B cell (primary cell): ENCODE measurements around the gene TSC22D1.

Source experiments
- EZH2 ChIP-seq: IDR thresholded peaks from 2 replicates; pipeline ENCODE4 v1.6.1; 2012; ENCODE audit warnings: borderline replicate concordance, low read depth, mild to moderate bottlenecking, moderate library complexity, low read length; ENCODE audit not compliant: insufficient read depth, poor library complexity, severe bottlenecking
- TF ChIP-seq, protein P1 (sequence below): fragments of 200-600 bp; IDR thresholded peaks from one replicate; pipeline ENCODE4 v1.8.0; 2022; ENCODE audit warnings: antibody characterized with exemption, mild to moderate bottlenecking

GRCh38 chr13:44555207-44555606, 20.9 kb downstream of the TSC22D1 start:
- TF ChIP-seq, protein P1, sequence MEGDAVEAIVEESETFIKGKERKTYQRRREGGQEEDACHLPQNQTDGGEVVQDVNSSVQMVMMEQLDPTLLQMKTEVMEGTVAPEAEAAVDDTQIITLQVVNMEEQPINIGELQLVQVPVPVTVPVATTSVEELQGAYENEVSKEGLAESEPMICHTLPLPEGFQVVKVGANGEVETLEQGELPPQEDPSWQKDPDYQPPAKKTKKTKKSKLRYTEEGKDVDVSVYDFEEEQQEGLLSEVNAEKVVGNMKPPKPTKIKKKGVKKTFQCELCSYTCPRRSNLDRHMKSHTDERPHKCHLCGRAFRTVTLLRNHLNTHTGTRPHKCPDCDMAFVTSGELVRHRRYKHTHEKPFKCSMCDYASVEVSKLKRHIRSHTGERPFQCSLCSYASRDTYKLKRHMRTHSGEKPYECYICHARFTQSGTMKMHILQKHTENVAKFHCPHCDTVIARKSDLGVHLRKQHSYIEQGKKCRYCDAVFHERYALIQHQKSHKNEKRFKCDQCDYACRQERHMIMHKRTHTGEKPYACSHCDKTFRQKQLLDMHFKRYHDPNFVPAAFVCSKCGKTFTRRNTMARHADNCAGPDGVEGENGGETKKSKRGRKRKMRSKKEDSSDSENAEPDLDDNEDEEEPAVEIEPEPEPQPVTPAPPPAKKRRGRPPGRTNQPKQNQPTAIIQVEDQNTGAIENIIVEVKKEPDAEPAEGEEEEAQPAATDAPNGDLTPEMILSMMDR: no peak
- no peak for TF ChIP-seq EZH2
